Panc1 (cell line): Measurements from ENCODE around the gene TTBK1.

Experiments used
- CTCF ChIP-seq: fragments of 450-650 bp; IDR thresholded peaks from 2 replicates; pipeline ENCODE4 v1.5.1; 2017; ENCODE audit warnings: mild to moderate bottlenecking
- POLR2AphosphoS5 ChIP-seq: IDR thresholded peaks from 2 replicates; pipeline ENCODE4 v1.6.1; 2012; ENCODE audit warnings: mild to moderate bottlenecking, low read depth, low read length, moderate library complexity
- REST ChIP-seq, 2 experiments: IDR thresholded peaks; 2 replicates each; pipeline ENCODE4 v1.6.1; 2011 to 2012; ENCODE audit warnings: low read depth in 2 of 2, control low read depth in 1 of 2, low read length in 1 of 2, mild to moderate bottlenecking in 1 of 2, moderate library complexity in 1 of 2; ENCODE audit not compliant: insufficient read depth in 1 of 2
- SIN3A ChIP-seq: IDR thresholded peaks from 2 replicates; pipeline ENCODE4 v1.6.1; 2012; ENCODE audit warnings: low read depth, mild to moderate bottlenecking, low read length, moderate library complexity, borderline replicate concordance; ENCODE audit not compliant: insufficient read depth
- TCF7L2 ChIP-seq: IDR thresholded peaks from 2 replicates; pipeline ENCODE4 v1.6.1; 2011; ENCODE audit warnings: mild to moderate bottlenecking, low read depth, low read length, inconsistent platforms

GRCh38 chr6:43292341-43292740 lies 49.1 kb downstream of the TTBK1 start:
- no peak for TF ChIP-seq CTCF
- TF ChIP-seq POLR2AphosphoS5 = no peak
- TF ChIP-seq SIN3A = no peak
- TF ChIP-seq TCF7L2 = no peak
- no peak for TF ChIP-seq REST (IDR thresholded peaks at IDR 0.05; ENCODE audit: insufficient read depth in 1 of 2, low read depth in 2 of 2, low read length in 1 of 2)
